HepG2 (cell line): ENCODE data around the gene CREB1. TPM values are rescaled to one million over a fixed set of nuclear protein-coding genes. Genes with fewer than 3 reads are reported as not detected.

Experiments used
- JUND ChIP-seq: sonication (generic); formaldehyde crosslinking; IDR thresholded peaks from 2 replicates; pipeline ENCODE4 v1.8.0; 2022; ENCODE audit warnings: mild to moderate bottlenecking, missing genetic modification reagents
- MATR3 ChIP-seq: sonication (generic); formaldehyde crosslinking; IDR thresholded peaks from 2 replicates; pipeline ENCODE4 v1.4.0; 2020; ENCODE audit warnings: missing genetic modification reagents
- MIER2 ChIP-seq: IDR thresholded peaks from 2 replicates; pipeline ENCODE4 v1.6.1; 2016; ENCODE audit warnings: missing biosample characterization, missing genetic modification reagents
- SOX13 ChIP-seq, 3 experiments: fragments of 450-650 bp in 1 of 3; sonication (generic) in 1 of 3; formaldehyde crosslinking in 1 of 3; IDR thresholded peaks in 2 of 3; conservative IDR thresholded peaks in 1 of 3; 2 replicates each; pipeline versions ENCODE4 v1.5.0 to v1.6.1; 2016 to 2020; ENCODE audit warnings: antibody characterized with exemption in 1 of 3, mild to moderate bottlenecking in 1 of 3, missing compliant biosample characterization in 1 of 3, missing genetic modification reagents in 1 of 3, moderate library complexity in 1 of 3
- TOPORS ChIP-seq: sonication (generic); formaldehyde crosslinking; IDR thresholded peaks from 2 replicates; pipeline ENCODE4 v1.8.0; 2023; ENCODE audit warnings: mild to moderate bottlenecking, missing genetic modification reagents
- ZBTB20 ChIP-seq: sonication (generic); formaldehyde crosslinking; IDR thresholded peaks from 2 replicates; pipeline ENCODE4 v1.8.1; 2023; ENCODE audit warnings: missing genetic modification reagents, low read depth, mild to moderate bottlenecking, borderline replicate concordance
- ZNF451 ChIP-seq: sonication (generic); formaldehyde crosslinking; IDR thresholded peaks from 2 replicates; pipeline ENCODE4 v1.5.0; 2020; ENCODE audit warnings: mild to moderate bottlenecking, missing genetic modification reagents
- ZNF557 ChIP-seq: sonication (generic); formaldehyde crosslinking; IDR thresholded peaks from 2 replicates; pipeline ENCODE4 v1.4.0; 2020; ENCODE audit warnings: missing genetic modification reagents
- ZNF569 ChIP-seq: sonication (generic); formaldehyde crosslinking; IDR thresholded peaks from 2 replicates; pipeline ENCODE4 v1.5.0; 2020; ENCODE audit warnings: mild to moderate bottlenecking, missing genetic modification reagents, moderate library complexity, borderline replicate concordance
- ZNF660 ChIP-seq: sonication (generic); formaldehyde crosslinking; IDR thresholded peaks from 2 replicates; pipeline ENCODE4 v1.5.1; 2020; ENCODE audit warnings: mild to moderate bottlenecking, low read depth, missing genetic modification reagents, borderline replicate concordance
- ZNF773 ChIP-seq: sonication (generic); formaldehyde crosslinking; IDR thresholded peaks from 2 replicates; pipeline ENCODE4 v1.4.0; 2020; ENCODE audit warnings: missing genetic modification reagents, borderline replicate concordance
- ZNF800 ChIP-seq: sonication (generic); formaldehyde crosslinking; IDR thresholded peaks from 2 replicates; pipeline ENCODE4 v1.4.0; 2020; ENCODE audit warnings: missing genetic modification reagents
- ZNF83 ChIP-seq: sonication (generic); formaldehyde crosslinking; IDR thresholded peaks from 2 replicates; pipeline ENCODE4 v1.4.0; 2020; ENCODE audit warnings: missing genetic modification reagents, mild to moderate bottlenecking, borderline replicate concordance
- ZSCAN22 ChIP-seq: sonication (generic); formaldehyde crosslinking; IDR thresholded peaks from 2 replicates; pipeline ENCODE4 v1.4.0; 2020; ENCODE audit warnings: mild to moderate bottlenecking, missing genetic modification reagents
- polyA plus RNA-seq, 8 experiments: library from polyadenylated mRNA; depleted of rRNA in 3 of 8; stranded (reverse) in 7 of 8; unstranded in 1 of 8; fragments of >200 nt; fragmentation: Illumina TruSeq in 4 of 8; extraction: Trizol in 4 of 8; gene quantifications; 2 replicates each; pipeline versions ENCODE4 v1.2.1 to v1.2.3, GENCODE V29; 2011 to 2016; ENCODE audit warnings: low read depth in 4 of 8, missing spikeins in 1 of 8, mixed read lengths in 1 of 8; ENCODE audit not compliant: insufficient read depth in 1 of 8
- total RNA-seq, 5 experiments: library from RNA; depleted of rRNA; stranded (reverse); fragments of >200 nt; fragmentation: Illumina TruSeq; extraction: Trizol; gene quantifications; 2 replicates each; pipeline ENCODE4 v1.2.3, GENCODE V29; 2016; ENCODE audit warnings: low read depth in 1 of 5
- TF ChIP-seq, protein P1 (sequence below): sonication (generic); formaldehyde crosslinking; IDR thresholded peaks from 2 replicates; pipeline ENCODE4 v1.5.1; 2020; ENCODE audit warnings: missing genetic modification reagents, mild to moderate bottlenecking, borderline replicate concordance
- TF ChIP-seq, protein P2 (sequence below): IDR thresholded peaks from 2 replicates; pipeline ENCODE4 v1.6.1; 2012; ENCODE audit warnings: low read length, improper control_type of control experiment
- TF ChIP-seq, protein P3 (sequence below): sonication (generic); formaldehyde crosslinking; IDR thresholded peaks from 2 replicates; pipeline ENCODE4 v1.5.0; 2020; ENCODE audit warnings: missing genetic modification reagents

CREB1 gene
- total and polyA plus RNA-seq, 2 of the 13 experiments (the other 11 are each of a cell fraction or from before 2014, with no cell fraction given) = 51.8 to 51.9 TPM

GRCh38 chr2:207625014-207625907 is 95.5 kb downstream of the CREB1 start, which contains the start of gene METTL21A (continued):
- TF ChIP-seq ZNF660 (CRISPR knock-in tag) (no peak), MATR3 (CRISPR knock-in tag) (no peak), JUND (CRISPR knock-in tag) (peak; percentile 80; the same call in 1 of the 2 replicates), ZNF557 (CRISPR knock-in tag) (peak; percentile 72; the same call in 1 of the 2 replicates), SOX13 (IDR thresholded peaks at IDR 0.05) (peak; percentile 41), SOX13 (CRISPR knock-in tag; conservative IDR thresholded peaks at IDR 0.05 in 1 of 2, IDR thresholded peaks at IDR 0.05 in 1 of 2) (peak in 1 of 2 experiments; percentile 44; a peak in 1 of 4 replicates), ZNF800 (CRISPR knock-in tag) (no peak), ZNF773 (0 out of 2 replicates have a peak, but pooled peaks have one; percentile 7), ZBTB20 (peak; percentile 49; the same call in 1 of the 2 replicates), MIER2 (peak; percentile 47), ZNF83 (CRISPR knock-in tag) (no peak), ZNF569 (CRISPR knock-in tag) (0 out of 2 replicates have a peak, but pooled peaks have one; percentile 28), ZSCAN22 (CRISPR knock-in tag) (no peak), TOPORS (CRISPR knock-in tag) (peak; percentile 97), ZNF451 (CRISPR knock-in tag) (peak; percentile 91)
- TF ChIP-seq, protein P1, sequence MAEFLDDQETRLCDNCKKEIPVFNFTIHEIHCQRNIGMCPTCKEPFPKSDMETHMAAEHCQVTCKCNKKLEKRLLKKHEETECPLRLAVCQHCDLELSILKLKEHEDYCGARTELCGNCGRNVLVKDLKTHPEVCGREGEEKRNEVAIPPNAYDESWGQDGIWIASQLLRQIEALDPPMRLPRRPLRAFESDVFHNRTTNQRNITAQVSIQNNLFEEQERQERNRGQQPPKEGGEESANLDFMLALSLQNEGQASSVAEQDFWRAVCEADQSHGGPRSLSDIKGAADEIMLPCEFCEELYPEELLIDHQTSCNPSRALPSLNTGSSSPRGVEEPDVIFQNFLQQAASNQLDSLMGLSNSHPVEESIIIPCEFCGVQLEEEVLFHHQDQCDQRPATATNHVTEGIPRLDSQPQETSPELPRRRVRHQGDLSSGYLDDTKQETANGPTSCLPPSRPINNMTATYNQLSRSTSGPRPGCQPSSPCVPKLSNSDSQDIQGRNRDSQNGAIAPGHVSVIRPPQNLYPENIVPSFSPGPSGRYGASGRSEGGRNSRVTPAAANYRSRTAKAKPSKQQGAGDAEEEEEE = peak; percentile 34; the same call in 1 of the 2 replicates
- TF ChIP-seq, protein P2, sequence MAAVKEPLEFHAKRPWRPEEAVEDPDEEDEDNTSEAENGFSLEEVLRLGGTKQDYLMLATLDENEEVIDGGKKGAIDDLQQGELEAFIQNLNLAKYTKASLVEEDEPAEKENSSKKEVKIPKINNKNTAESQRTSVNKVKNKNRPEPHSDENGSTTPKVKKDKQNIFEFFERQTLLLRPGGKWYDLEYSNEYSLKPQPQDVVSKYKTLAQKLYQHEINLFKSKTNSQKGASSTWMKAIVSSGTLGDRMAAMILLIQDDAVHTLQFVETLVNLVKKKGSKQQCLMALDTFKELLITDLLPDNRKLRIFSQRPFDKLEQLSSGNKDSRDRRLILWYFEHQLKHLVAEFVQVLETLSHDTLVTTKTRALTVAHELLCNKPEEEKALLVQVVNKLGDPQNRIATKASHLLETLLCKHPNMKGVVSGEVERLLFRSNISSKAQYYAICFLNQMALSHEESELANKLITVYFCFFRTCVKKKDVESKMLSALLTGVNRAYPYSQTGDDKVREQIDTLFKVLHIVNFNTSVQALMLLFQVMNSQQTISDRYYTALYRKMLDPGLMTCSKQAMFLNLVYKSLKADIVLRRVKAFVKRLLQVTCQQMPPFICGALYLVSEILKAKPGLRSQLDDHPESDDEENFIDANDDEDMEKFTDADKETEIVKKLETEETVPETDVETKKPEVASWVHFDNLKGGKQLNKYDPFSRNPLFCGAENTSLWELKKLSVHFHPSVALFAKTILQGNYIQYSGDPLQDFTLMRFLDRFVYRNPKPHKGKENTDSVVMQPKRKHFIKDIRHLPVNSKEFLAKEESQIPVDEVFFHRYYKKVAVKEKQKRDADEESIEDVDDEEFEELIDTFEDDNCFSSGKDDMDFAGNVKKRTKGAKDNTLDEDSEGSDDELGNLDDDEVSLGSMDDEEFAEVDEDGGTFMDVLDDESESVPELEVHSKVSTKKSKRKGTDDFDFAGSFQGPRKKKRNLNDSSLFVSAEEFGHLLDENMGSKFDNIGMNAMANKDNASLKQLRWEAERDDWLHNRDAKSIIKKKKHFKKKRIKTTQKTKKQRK = no peak
- TF ChIP-seq, protein P3, sequence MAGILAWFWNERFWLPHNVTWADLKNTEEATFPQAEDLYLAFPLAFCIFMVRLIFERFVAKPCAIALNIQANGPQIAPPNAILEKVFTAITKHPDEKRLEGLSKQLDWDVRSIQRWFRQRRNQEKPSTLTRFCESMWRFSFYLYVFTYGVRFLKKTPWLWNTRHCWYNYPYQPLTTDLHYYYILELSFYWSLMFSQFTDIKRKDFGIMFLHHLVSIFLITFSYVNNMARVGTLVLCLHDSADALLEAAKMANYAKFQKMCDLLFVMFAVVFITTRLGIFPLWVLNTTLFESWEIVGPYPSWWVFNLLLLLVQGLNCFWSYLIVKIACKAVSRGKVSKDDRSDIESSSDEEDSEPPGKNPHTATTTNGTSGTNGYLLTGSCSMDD (CRISPR knock-in tag) = no peak
